ENCODE data around the gene SLC37A2.

The SLC37A2 gene

GRCh38 chr11:125071435-125071834 lies 8.3 kb downstream of the SLC37A2 start:
- no peak for DNase-seq

GRCh38 chr11:125071846-125072217 lies 8.7 kb downstream of the SLC37A2 start:
- DNase-seq: no peak

GRCh38 chr11:125072218-125072960 lies 9.3 kb downstream of the SLC37A2 start:
- no peak for DNase-seq

GRCh38 chr11:125072961-125073590 lies 10.0 kb downstream of the SLC37A2 start:
- DNase-seq: no peak

GRCh38 chr11:125073616-125074483 lies 10.7 kb downstream of the SLC37A2 start:
- no peak for DNase-seq

- no peak for DNase-seq
Measured at GRCh38 chr11:125074511-125075241, 11.6 kb downstream of the SLC37A2 start.

GRCh38 chr11:125075242-125075625 lies 12.1 kb downstream of the SLC37A2 start:
- no peak for DNase-seq

GRCh38 chr11:125075900-125076317 lies 12.8 kb downstream of the SLC37A2 start:
- DNase-seq: no peak

- no peak for DNase-seq
Measured at GRCh38 chr11:125076378-125076945, 13.4 kb downstream of the SLC37A2 start.

GRCh38 chr11:125078016-125078415 lies 14.9 kb downstream of the SLC37A2 start:
- no peak for DNase-seq

- no peak for DNase-seq
Measured at GRCh38 chr11:125078516-125079140, 15.5 kb downstream of the SLC37A2 start.

GRCh38 chr11:125079151-125079877 lies 16.2 kb downstream of the SLC37A2 start:
- DNase-seq: no peak

- no peak for DNase-seq
Measured at GRCh38 chr11:125079878-125080530, 16.9 kb downstream of the SLC37A2 start.

- no peak for DNase-seq
Measured at GRCh38 chr11:125080531-125080911, 17.4 kb downstream of the SLC37A2 start.

GRCh38 chr11:125081098-125081798 lies 18.1 kb downstream of the SLC37A2 start:
- DNase-seq: no peak

GRCh38 chr11:125082040-125082439 lies 18.9 kb downstream of the SLC37A2 start:
- no peak for DNase-seq

GRCh38 chr11:125082611-125083311 lies 19.7 kb downstream of the SLC37A2 start:
- DNase-seq: peak; percentile 32

- no peak for DNase-seq
Measured at GRCh38 chr11:125083312-125084056, 20.4 kb downstream of the SLC37A2 start.

GRCh38 chr11:125084057-125084416 lies 20.9 kb downstream of the SLC37A2 start:
- no peak for DNase-seq
